H1 (cell line): ENCODE measurements around the gene XYLB. TPM values are rescaled to one million over a fixed set of nuclear protein-coding genes. Genes with fewer than 3 reads are reported as not detected.

ENCODE experiments used
- BRCA1 ChIP-seq: IDR thresholded peaks from 2 replicates; pipeline ENCODE4 v1.6.1; 2012; ENCODE audit warnings: low read depth, low read length, improper control_type of control experiment
- CBX5 ChIP-seq: fragments of 300-800, 300-1000 bp; sonication (generic); IDR thresholded peaks from 2 replicates; pipeline ENCODE4 v1.7.1; 2016; ENCODE audit warnings: antibody characterized with exemption, low read length, low read depth
- CBX8 ChIP-seq: fragments of 300-800, 300-1000 bp; sonication (generic); IDR thresholded peaks from 2 replicates; pipeline ENCODE4 v1.7.1; 2016; ENCODE audit warnings: low read depth, low read length, borderline replicate concordance
- SIRT6 ChIP-seq: IDR thresholded peaks from one replicate; pipeline ENCODE4 v1.7.1; 2012; ENCODE audit warnings: low read length, inconsistent platforms
- YY1 ChIP-seq: IDR thresholded peaks from 2 replicates; pipeline ENCODE4 v1.6.1; 2011; ENCODE audit warnings: low read depth, mild to moderate bottlenecking, low read length
- ZNF274 ChIP-seq: IDR thresholded peaks from 2 replicates; pipeline ENCODE4 v1.7.0; 2012; ENCODE audit warnings: low read length, borderline replicate concordance; ENCODE audit errors: extremely low read depth
- polyA plus RNA-seq, 7 experiments: library from polyadenylated mRNA; depleted of rRNA in 3 of 7; stranded (reverse) in 5 of 7; unstranded in 2 of 7; fragments of >200 nt in 5 of 7; fragments of 200-250 nt in 2 of 7; gene quantifications; 1 replicate in 5 of 7; 2 replicates in 1 of 7; 4 replicates in 1 of 7; pipeline versions ENCODE4 v1.2.1 to v1.2.3, GENCODE V29; 2011 to 2013; ENCODE audit warnings: missing spikeins in 2 of 7, mixed read lengths in 2 of 7
- total RNA-seq: library from RNA; stranded (reverse); fragmentation: NEBNext Ultra II Directional; extraction: Animal tissue kit (Norgen Biotek cat#: 25700); gene quantifications from 2 replicates; pipeline ENCODE4 v1.2.1, GENCODE V29; 2021
- TF ChIP-seq, protein P1 (sequence below): fragments of 300-600 bp; sonication (generic); IDR thresholded peaks from 2 replicates; pipeline ENCODE4 v1.7.1; 2012; ENCODE audit warnings: low read length, moderate library complexity, mild to moderate bottlenecking, inconsistent platforms; ENCODE audit not compliant: insufficient replicate concordance

XYLB gene
- total and polyA plus RNA-seq, 2 of the 8 experiments (the other 6 are each of a cell fraction or from before 2014, with no cell fraction given): 1.7 to 5.5 TPM

DNA sequence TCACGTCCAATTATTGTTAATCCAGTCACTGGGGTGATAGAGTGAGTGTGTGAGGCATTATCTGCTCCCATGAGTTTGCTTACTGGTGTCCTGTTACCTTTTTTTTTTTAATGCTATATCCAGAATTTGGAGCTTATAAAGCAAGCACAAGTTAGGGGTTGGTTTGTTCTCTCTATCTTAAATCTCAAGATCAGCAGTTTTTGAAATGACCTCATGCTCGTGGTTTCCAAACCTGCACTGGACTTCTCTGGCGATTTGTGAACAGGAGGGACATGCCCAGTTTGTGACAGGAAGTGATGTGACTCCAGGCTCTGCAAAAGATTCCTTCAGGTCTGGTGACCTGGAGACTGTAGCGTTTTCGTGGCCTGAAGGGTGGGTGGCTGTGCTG is 25.6 kb downstream of the XYLB start (continued):
- TF ChIP-seq, protein P1, sequence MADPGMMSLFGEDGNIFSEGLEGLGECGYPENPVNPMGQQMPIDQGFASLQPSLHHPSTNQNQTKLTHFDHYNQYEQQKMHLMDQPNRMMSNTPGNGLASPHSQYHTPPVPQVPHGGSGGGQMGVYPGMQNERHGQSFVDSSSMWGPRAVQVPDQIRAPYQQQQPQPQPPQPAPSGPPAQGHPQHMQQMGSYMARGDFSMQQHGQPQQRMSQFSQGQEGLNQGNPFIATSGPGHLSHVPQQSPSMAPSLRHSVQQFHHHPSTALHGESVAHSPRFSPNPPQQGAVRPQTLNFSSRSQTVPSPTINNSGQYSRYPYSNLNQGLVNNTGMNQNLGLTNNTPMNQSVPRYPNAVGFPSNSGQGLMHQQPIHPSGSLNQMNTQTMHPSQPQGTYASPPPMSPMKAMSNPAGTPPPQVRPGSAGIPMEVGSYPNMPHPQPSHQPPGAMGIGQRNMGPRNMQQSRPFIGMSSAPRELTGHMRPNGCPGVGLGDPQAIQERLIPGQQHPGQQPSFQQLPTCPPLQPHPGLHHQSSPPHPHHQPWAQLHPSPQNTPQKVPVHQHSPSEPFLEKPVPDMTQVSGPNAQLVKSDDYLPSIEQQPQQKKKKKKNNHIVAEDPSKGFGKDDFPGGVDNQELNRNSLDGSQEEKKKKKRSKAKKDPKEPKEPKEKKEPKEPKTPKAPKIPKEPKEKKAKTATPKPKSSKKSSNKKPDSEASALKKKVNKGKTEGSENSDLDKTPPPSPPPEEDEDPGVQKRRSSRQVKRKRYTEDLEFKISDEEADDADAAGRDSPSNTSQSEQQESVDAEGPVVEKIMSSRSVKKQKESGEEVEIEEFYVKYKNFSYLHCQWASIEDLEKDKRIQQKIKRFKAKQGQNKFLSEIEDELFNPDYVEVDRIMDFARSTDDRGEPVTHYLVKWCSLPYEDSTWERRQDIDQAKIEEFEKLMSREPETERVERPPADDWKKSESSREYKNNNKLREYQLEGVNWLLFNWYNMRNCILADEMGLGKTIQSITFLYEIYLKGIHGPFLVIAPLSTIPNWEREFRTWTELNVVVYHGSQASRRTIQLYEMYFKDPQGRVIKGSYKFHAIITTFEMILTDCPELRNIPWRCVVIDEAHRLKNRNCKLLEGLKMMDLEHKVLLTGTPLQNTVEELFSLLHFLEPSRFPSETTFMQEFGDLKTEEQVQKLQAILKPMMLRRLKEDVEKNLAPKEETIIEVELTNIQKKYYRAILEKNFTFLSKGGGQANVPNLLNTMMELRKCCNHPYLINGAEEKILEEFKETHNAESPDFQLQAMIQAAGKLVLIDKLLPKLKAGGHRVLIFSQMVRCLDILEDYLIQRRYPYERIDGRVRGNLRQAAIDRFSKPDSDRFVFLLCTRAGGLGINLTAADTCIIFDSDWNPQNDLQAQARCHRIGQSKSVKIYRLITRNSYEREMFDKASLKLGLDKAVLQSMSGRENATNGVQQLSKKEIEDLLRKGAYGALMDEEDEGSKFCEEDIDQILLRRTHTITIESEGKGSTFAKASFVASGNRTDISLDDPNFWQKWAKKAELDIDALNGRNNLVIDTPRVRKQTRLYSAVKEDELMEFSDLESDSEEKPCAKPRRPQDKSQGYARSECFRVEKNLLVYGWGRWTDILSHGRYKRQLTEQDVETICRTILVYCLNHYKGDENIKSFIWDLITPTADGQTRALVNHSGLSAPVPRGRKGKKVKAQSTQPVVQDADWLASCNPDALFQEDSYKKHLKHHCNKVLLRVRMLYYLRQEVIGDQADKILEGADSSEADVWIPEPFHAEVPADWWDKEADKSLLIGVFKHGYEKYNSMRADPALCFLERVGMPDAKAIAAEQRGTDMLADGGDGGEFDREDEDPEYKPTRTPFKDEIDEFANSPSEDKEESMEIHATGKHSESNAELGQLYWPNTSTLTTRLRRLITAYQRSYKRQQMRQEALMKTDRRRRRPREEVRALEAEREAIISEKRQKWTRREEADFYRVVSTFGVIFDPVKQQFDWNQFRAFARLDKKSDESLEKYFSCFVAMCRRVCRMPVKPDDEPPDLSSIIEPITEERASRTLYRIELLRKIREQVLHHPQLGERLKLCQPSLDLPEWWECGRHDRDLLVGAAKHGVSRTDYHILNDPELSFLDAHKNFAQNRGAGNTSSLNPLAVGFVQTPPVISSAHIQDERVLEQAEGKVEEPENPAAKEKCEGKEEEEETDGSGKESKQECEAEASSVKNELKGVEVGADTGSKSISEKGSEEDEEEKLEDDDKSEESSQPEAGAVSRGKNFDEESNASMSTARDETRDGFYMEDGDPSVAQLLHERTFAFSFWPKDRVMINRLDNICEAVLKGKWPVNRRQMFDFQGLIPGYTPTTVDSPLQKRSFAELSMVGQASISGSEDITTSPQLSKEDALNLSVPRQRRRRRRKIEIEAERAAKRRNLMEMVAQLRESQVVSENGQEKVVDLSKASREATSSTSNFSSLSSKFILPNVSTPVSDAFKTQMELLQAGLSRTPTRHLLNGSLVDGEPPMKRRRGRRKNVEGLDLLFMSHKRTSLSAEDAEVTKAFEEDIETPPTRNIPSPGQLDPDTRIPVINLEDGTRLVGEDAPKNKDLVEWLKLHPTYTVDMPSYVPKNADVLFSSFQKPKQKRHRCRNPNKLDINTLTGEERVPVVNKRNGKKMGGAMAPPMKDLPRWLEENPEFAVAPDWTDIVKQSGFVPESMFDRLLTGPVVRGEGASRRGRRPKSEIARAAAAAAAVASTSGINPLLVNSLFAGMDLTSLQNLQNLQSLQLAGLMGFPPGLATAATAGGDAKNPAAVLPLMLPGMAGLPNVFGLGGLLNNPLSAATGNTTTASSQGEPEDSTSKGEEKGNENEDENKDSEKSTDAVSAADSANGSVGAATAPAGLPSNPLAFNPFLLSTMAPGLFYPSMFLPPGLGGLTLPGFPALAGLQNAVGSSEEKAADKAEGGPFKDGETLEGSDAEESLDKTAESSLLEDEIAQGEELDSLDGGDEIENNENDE: no peak
- TF ChIP-seq SIRT6 (no peak), CBX5 (no peak), ZNF274 (no peak), BRCA1 (no peak), YY1 (no peak), CBX8 (no peak)
- TF ChIP-seq, all 59 proteins: peak for 0
